ENCODE data around the gene FRMPD2.
"Not testable (repeated sequence)": the region's sequence is repeated elsewhere in the genome, so short reads cannot be mapped to it uniquely, and the experiment has no call there.

The FRMPD2 gene

GRCh38 chr10:48231178-48231577 is 43.3 kb downstream of the FRMPD2 start:
- DNase-seq, result no peak

DNA sequence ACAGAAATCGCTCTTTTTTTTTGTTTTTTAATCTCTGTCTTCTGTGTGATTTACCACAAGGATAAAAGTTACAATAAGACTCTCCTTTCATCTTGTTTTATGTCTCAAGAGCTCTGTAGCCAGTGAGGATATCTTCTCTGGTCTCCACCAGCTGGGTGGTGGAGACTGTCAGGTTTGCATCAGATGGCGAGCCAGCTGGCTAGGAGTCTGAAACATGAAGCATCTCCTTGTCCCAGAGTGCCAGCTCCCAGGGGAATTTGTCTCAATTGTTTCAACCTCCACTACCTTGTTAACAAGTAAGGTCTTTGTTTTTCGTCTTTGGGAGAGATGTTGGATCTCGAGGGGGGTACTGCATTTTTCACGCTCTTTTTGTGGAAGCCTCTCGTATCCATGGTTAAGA is 47.3 kb downstream of the FRMPD2 start:
- no peak for DNase-seq

DNA sequence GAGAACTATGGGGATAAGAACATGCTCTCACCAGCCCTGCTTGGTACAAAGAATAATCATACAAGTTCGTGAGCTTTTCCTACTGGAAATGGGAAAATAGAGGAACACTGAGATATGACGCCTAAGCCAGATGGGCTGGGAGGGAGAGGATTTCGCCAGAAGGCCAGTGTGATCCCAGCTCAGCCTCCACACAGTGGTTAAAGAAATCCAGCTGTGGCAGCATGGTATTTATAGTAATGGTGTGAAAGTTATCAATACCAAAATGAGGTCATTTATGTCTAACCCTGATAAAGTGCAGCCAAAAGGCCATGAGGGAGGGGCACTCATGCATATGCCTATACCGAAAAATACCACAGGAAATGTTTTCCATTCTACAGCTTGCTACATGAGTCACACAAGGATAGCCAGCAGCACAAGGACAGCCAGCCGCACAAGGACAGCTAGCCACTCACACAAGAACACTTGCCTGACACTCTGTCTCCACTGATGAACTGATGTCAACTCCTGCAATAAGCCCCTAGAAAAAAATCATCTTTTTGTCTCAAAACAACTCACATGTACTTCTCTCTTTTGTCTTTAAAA is 49.4 kb downstream of the FRMPD2 start:
- DNase-seq, result no peak

DNA sequence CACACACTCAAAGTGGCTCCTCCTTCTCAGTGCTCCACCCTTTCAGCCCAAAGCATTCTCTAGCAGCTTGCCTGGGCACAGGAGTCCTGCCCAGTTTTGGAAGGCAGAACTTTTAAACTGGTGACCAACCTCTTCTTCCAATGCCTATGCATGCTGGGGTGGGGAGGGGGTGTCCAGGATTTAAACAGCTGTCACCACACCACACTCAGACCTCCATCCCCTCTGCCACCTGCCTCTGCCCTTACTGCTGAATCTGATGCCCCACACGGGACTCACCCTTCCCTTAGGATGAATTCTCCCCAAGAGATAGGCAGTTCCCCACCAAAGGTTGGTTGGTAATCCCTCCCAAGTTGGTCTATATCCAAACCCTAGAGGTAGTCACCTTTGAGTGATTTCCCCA is 50.2 kb downstream of the FRMPD2 start:
- DNase-seq, result no peak

DNA sequence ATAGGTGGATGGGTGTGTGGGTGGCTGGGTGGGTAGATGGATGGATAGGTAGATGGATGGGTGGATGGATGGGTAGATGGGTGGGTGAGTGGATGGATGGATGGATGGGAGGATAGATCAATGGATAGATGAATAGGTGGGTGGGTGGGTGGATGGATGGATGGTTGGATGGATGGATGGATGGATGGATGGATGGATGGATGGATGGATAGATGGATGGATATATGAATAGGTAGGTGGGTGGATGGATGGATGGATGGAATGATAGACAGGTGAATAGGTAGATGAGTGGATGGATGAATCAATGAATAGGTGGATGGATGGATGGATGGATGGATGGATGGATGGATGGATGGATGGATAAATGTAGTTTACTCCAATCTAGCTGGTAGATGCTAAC is 52.7 kb downstream of the FRMPD2 start:
- DNase-seq, result no peak

- DNase-seq, result not testable (repeated sequence)
Measured at GRCh38 chr10:48221031-48221430, 53.5 kb downstream of the FRMPD2 start.

DNA sequence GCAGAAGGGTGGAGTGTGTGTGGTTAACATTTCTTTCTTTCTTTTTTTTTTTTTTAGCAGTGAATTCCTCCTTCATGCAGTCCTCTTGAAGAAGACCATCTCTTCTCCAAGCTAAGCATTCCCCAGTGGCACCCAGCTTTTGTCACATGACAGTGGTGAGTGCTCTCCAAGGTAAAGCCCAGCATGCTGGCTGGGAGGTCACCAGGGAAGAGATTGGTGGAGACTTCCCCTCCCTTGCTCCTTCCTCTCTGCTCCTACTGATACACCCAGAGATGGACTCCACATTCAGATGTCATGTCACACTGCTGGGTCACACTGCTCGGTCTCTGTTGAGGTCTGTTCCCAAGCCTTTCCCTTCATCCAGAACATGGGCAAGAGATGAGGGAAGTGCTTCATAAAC is 55.3 kb downstream of the FRMPD2 start:
- no peak for DNase-seq

GRCh38 chr10:48216744-48217143 is 57.8 kb downstream of the FRMPD2 start:
- no peak for DNase-seq

DNA sequence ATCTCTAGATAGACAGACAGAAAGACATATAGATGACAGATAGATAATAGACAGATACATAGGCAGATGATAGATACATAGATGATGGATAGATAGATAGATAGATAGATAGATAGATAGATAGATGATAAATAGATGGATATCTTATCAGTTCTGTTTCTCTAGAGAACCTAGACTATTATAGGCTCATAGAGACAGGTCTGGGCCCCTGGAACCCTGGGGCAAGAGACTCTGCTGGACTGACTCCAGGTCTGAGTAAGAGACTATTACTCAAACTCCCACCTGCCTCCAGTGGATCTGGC is 58.3 kb downstream of the FRMPD2 start:
- DNase-seq, result no peak

DNA sequence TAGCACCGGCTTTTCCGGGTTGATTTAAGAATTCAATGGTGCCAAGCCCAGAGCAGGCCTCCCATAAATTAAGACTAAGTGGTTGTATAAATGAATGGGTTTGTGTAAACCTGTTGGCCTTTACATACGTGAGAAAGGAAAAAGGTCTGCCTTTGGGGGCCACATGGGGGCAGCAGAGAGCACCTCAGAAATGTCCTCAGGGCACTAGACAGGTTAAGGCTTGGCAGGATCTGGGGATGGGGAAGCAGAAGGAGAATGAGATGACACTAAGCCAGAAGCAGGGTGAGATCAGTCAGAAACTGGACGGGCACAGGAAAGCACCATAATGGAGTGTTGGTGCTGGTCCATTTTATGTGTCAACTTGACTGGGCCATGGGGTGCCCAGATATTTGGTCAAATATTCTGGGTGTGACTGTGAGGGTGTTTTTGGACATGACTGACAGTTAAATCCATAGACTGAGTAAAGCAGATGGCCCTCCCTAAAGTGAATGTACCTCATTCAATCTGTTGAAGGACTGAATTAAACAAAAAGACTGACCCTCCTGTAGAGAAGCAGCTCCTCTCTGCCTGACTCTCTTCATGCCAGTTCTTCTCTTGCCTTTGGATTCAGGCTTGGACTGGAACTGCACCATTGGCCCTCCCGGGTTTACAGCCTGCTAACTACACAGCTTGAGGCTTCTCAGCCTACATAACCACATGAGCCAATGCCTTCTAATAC is 58.9 kb downstream of the FRMPD2 start:
- DNase-seq, result no peak

DNA sequence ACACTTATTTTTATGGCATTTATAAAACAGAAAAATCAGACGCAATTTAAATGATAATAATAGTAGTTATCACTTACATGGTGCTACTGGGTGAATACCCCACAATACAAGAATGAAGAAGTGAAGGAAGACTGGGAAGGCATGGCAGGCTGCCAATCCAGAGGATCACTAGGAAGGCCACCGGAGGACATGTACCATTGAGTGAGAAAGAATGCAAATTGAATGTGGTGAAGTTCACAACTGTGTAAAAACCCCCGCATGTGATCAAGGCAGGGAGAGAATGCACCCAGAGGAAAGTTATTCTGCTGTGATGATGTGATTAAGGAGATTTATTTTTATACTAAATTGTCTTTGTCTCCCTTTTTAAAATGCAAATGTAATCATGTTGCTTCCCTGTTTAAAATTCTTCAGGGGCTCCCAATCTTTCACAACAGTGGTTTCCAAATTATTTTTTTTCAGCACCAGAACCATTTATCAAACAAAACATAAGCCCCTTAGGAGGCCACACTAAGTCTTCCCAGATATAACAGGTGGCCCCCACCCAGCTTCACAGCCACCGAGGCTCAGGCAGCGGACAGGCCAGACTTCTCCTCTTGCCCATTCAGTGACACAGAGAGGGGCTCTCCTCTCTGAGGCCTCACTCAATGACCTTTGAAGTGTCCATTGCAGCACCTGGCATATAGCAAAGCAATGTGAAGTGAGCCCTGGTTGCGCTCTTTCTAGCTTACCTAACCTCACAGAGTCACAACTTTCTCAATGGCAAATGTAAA is 59.6 kb downstream of the FRMPD2 start:
- DNase-seq, result no peak

DNA sequence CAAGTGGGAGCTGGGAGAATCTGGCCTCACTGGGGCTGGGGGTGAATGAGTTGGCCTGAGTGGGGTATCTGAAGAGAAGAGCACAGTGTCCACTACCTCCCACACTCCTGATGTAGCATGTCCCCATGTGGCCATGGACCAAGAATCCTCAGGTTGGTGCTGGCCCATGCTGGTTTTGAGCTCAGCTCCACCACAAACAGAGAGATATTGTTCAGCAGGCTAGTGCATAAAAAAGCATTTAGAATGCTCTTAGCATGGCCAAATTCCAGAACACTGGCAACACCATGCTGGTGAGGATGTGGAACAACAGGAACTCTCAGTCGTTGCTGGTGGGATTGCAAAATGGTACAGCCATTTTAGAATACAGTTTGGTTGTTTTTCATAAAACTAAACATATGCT is 61.4 kb downstream of the FRMPD2 start:
- DNase-seq, result no peak

DNA sequence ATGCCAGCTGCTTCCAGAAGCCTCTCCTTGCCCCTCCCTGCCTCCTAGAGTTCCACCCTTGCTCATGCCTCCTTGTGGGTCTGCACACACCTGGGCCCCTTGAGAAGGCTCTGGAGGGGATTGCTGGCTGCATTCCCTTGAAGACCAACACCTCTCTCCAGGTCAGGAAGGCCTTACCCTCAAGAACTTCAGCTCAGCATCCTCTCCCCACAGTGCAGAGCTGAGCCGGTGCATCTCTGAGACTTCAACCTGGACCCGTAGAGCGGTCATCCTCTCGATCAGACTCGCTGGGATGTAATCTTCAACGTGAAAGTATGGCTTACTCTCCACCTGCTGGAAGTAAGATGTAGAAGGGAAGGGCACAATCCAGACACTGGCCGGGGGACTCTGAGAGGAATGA is 62.7 kb downstream of the FRMPD2 start:
- no peak for DNase-seq

GRCh38 chr10:48210966-48211365 is 63.5 kb downstream of the FRMPD2 start:
- no peak for DNase-seq

- no peak for DNase-seq
Measured at GRCh38 chr10:48210391-48210790, 64.1 kb downstream of the FRMPD2 start.

DNA sequence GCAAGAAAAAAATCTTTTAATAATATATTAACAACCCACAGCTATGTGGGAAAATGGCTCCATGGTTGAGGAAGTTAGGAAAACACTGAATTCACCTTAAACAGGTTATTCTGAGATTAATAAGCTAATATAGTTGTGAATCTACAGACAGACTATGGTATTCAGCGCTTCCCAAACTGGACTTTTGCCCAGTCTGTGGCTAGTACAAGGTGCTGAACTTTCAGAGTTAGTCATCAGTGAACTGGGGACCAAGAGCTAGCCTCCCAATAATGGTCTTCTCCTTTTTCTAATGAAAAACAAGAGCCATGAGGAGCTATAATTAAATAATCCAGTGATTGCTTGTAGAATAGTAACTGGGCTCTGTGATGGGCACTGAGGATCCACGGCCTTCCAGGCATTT is 65.3 kb downstream of the FRMPD2 start:
- no peak for DNase-seq

DNA sequence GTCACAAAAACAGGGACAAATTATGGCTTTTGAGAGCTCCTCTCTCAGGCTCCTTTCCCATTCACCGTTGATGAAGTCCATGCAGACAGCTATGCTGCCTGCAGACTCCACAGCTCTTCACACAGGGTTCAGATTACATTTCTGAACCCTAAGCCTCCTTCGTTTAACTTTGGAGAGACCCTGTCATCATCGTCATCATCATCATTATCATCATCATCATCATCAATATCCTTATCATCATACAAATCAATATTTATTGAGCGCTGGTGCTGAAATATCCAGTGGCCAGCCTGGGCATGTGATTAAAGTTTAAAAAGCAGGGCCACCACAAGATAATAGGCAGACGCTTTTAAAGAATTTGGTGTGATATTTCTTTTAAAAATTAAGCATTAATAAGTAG is 66.6 kb downstream of the FRMPD2 start:
- DNase-seq, result no peak

DNA sequence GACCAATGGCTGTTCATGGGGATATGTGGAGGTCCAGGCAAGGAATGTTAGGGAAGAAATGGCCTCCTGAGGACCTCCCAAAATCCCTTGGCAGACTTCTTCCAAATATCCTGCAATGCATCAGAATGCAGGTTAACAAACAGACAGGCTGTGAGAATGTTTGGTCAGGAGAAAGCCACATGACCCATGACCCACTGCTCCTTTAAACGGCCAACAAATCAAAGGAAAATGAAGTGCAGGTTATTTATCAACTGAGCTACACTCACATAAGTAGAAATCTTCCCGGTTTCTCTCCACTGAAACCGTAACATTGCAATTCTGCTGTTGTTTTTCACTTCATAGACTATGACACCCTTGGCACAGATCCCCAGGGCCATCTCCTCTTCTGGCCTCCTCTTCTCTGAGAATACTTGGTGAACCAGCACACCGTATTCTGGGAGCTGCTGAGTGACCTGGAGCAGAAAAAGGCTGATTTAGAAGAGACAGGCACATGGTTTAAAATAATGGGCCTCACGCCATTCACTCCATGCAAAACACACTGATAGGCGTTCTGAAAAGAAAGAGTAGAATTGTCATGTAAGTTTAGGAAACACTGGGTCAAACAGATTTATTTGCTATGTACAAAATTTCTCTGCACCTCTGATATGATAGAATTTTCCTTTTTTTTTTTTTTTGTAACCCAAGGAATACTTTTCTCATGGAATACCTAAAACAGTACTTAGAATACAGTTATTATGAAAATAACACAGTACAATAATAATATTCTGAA is 67.8 kb downstream of the FRMPD2 start:
- no peak for DNase-seq

- no peak for DNase-seq
Measured at GRCh38 chr10:48205918-48206317, 68.6 kb downstream of the FRMPD2 start.

DNA sequence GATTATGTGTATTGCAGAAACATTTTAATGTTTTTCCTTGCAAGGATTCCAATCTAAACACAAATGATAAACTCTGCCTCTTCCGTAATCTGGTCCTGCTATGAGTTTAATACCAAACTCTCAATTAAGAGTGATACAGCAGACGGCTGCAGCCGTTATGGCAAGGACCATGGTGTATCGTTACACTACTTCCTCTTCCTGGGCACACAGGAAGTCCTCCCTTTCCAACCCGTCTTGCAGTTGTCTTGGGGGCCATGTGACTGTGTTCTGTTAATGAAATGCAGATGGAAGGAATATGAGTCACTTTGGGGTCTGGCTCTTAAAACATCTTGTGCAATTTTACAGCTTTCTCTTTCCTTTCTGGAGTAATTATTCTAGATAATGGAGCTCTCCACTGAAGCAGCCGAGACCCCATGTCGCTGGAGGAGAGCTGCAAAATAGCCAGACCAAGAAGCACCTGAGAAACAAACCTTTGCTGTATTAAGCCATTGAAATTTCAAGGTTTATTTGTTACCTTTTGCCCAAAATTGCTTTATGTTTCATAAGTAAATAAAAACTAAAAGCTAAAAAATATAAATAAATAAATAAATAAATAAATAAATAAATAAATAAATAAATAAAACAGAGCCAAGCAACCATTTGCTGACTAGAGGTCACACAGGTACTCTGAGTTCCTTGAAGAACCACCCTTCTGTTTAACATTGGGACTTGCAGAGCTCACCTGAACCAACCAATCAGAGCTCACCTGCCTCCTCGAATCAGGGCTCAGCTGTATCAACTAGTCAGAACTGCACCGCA is 74.7 kb downstream of the FRMPD2 start:
- no peak for DNase-seq

GRCh38 chr10:48197236-48197899 is 77.1 kb downstream of the FRMPD2 start:
- DNase-seq, result no peak

- no peak for DNase-seq
Measured at GRCh38 chr10:48195803-48196202, 78.7 kb downstream of the FRMPD2 start.

All from 8988T (cell line).